Fibroblast of villous mesenchyme (primary cell): ENCODE results near the gene ABCD1. TPM values are rescaled to one million over a fixed set of nuclear protein-coding genes. Genes with fewer than 3 reads are reported as not detected.
"Not testable (repeated sequence)": the region's sequence is repeated elsewhere in the genome, so short reads cannot be mapped to it uniquely, and the experiment has no call there.

ENCODE experiments used
- DNase-seq: peaks from one replicate; pipeline ENCODE4 v3.0.0-alpha.2; 2010; ENCODE audit warnings: low read depth
- H3K4me3 ChIP-seq: 2 replicates; pipeline ENCODE4 v1.5.1; 2011; ENCODE audit warnings: low read depth, mild to moderate bottlenecking, low read length
- total RNA-seq: library from RNA; depleted of rRNA; stranded (reverse); fragments of >200 nt; gene quantifications from 2 replicates; pipeline ENCODE4 v1.2.3, GENCODE V29; 2012
- TF ChIP-seq, protein P1 (sequence below): IDR thresholded peaks from 2 replicates; pipeline ENCODE4 v1.5.1; 2012; ENCODE audit warnings: low read depth, mild to moderate bottlenecking, low read length; ENCODE audit not compliant: insufficient read depth

The ABCD1 gene
- total RNA-seq, 1 donor: 15.5 TPM

- H3K4me3 ChIP-seq: no peak overlapping the region
Measured at GRCh38 chrX:153690466-153690865, 34.2 kb upstream of the ABCD1 start.

DNA sequence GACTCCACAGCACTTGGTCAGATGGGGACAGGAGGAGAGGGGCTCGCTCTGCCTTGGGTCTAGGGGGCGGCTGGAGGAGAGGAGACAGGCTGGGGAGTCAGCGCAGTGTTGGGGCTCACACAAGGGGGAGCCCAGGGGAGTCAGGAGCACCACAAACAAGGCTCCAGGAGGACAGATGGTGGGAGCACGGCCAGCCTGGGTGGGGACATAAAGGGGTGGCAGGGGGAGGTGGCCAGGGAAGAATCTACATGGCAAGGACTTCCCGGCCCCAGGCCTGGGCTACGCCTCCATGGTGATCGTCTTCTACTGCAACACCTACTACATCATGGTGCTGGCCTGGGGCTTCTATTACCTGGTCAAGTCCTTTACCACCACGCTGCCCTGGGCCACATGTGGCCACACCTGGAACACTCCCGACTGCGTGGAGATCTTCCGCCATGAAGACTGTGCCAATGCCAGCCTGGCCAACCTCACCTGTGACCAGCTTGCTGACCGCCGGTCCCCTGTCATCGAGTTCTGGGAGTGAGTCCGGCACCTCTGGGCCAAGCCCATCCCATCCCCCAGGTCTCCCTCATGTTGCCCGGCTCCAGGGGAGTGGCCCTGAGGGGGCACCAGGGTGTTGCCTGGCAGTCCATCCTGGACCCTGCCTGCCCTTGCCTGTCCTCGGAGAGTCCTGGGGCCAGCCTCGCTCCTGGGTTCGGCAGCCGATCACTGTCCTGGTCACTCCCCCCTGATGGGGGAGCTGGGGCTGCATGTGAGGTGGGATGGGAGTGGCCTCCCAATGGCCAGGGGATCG lies 33.4 kb upstream of the ABCD1 start:
- DNase-seq, H3K4me3 ChIP-seq: not testable (repeated sequence)

More at GRCh38 chrX:153690466-153690865, 34.2 kb upstream of the ABCD1 start:
- DNase-seq: no peak
- TF ChIP-seq, protein P1, sequence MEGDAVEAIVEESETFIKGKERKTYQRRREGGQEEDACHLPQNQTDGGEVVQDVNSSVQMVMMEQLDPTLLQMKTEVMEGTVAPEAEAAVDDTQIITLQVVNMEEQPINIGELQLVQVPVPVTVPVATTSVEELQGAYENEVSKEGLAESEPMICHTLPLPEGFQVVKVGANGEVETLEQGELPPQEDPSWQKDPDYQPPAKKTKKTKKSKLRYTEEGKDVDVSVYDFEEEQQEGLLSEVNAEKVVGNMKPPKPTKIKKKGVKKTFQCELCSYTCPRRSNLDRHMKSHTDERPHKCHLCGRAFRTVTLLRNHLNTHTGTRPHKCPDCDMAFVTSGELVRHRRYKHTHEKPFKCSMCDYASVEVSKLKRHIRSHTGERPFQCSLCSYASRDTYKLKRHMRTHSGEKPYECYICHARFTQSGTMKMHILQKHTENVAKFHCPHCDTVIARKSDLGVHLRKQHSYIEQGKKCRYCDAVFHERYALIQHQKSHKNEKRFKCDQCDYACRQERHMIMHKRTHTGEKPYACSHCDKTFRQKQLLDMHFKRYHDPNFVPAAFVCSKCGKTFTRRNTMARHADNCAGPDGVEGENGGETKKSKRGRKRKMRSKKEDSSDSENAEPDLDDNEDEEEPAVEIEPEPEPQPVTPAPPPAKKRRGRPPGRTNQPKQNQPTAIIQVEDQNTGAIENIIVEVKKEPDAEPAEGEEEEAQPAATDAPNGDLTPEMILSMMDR: no peak

- no peak overlapping the region for H3K4me3 ChIP-seq
- TF ChIP-seq, protein P1: no peak
- no peak for DNase-seq
Measured at GRCh38 chrX:153692003-153692402, 32.7 kb upstream of the ABCD1 start.

DNA sequence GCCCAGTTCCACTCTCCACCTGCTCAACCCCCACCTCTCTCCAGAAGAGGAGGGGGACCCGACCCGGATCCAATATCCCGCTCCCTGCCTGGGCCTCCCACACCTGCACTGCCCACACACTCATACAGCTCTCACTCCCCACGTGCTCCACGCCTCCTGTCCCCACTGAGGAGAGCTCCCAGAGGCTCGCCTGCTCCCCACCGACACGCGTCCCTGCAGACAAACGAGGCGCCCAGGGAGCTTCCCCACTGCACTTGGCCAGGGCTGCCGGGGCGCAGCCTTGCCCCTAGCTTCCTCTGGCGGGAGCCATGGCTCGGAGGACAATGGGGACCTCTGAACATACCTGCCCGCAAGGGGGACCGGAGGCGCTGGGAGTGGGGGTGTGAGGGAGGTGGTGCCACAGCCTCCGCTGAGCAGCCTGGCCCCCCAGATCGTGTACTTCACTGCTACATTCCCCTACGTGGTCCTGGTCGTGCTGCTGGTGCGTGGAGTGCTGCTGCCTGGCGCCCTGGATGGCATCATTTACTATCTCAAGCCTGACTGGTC lies 32.0 kb upstream of the ABCD1 start:
- TF ChIP-seq, protein P1: no peak
- no peak for DNase-seq
- no peak overlapping the region for H3K4me3 ChIP-seq

- H3K4me3 ChIP-seq: no peak overlapping the region
- no peak for DNase-seq
- TF ChIP-seq, protein P1: no peak
Measured at GRCh38 chrX:153693216-153694086, 31.2 kb upstream of the ABCD1 start.

DNA sequence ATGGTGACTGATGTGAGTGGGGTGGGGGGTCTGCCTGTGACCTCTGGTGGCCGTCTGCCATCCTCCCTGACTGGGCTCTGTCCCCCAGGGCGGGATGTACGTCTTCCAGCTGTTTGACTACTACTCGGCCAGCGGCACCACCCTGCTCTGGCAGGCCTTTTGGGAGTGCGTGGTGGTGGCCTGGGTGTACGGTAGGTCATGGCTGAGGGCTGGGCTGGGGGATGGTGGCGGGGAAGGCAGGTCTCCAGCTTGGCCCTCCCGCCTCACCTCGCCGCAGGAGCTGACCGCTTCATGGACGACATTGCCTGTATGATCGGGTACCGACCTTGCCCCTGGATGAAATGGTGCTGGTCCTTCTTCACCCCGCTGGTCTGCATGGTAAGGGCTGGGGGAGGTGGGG lies 30.4 kb upstream of the ABCD1 start:
- not testable (repeated sequence) for H3K4me3 ChIP-seq, DNase-seq

- H3K4me3 ChIP-seq: no peak overlapping the region
- DNase-seq: no peak
- TF ChIP-seq, protein P1: no peak
Measured at GRCh38 chrX:153694687-153695270, 29.9 kb upstream of the ABCD1 start.
